ENCODE results near the gene LIMS3.
"Not testable (repeated sequence)": the region's sequence is repeated elsewhere in the genome, so short reads cannot be mapped to it uniquely, and the experiment has no call there.

Gene LIMS3, protein sequence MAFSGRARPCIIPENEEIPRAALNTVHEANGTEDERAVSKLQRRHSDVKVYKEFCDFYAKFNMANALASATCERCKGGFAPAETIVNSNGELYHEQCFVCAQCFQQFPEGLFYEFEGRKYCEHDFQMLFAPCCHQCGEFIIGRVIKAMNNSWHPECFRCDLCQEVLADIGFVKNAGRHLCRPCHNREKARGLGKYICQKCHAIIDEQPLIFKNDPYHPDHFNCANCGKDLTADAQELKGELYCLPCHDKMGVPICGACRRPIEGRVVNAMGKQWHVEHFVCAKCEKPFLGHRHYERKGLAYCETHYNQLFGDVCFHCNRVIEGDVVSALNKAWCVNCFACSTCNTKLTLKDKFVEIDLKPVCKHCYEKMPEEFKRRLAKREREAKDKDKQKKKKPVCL

DNA sequence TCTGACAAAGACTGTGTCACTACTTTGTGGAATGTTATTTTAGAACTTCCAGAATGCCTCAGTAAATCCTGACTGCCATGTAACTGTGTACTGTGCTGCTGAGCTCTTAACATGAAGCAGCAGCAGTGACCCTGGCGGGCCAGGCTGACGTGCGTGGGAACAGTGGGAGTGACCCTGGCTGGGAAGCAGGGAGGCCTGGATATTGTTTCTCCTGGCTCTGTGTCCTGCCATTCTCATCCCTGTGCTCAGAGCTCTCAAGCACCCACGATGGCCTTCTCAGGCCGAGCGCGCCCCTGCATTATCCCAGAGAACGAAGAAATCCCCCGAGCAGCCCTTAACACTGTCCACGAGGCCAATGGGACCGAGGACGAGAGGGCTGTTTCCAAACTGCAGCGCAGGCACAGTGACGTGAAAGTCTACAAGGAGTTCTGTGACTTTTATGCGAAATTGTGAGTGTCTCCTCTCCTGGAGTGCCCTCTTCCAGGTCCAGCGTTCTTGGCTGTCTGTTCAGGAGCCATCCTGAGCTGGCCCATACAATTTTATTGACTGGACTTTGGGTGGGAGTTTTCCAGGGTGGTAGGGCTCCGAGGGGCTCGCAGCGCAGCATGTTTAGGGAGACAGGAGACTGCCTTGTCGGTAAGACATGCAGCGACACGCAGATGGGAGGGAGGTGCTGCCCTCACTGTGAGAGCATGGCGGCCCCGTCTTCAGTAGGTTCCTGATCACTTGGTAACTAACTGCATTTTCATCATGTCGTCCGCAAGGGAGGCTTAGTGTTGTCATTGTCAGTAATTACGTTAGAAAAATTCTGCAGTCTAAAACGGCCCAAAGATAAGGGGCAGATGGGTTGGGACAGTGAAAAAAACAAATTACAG, at the start of gene LIMS3:
Gene LIMS3 (plus strand): TSS at position 227 of the 875 bp plus-strand sequence. CDS start 41 bp downstream, at position 268.
- DNase-seq = not testable (repeated sequence)

DNA sequence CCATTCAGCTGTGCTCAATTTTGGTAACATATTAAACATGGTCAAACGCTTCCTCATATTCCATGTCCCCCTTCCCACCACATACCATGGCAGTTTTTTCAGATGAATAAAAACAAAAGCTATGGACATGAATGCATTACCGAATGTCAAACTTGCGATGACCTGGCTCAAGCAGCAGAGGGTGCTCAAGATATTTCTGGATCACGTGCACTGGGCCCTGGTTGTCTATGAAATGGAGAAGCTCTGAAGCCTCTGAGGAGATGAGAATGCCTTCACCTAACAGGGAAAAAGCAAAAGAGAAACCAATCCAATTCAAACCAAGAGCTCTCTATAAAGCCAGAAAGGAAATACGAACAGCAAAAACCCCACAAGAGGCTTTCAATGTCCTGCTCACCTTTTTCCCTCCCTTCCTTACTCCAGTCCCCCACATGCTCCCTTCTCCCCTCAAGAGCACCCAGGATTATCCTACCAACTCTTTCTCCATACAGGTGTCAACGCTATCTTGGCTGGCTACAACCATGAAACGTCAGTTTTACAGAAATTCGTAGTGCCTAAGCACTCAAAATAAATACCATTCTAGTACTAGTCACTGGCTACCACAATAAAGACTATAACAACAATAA, 27.2 kb upstream of the LIMS3 start:
- not testable (repeated sequence) for DNase-seq

DNA sequence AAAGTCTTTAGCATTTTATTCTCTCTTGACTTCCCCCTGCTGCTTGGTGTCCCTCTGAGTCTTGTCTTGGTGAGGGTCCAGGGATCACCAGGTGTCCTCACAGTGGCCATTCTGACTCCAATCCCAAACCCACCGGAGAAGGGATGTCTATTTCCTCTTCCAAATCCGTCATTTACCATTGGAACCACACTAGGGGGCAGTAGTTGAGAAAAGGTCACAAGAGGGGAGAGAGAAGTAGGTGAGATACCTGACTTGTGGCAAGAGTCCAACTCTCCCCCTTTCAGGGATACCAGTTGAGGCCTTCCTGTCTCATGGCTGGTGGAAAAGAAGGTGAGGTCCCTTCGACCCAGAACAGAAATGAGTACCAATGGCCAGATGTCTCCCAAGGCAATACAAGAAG, 21.9 kb upstream of the LIMS3 start:
- not testable (repeated sequence) for DNase-seq

DNA sequence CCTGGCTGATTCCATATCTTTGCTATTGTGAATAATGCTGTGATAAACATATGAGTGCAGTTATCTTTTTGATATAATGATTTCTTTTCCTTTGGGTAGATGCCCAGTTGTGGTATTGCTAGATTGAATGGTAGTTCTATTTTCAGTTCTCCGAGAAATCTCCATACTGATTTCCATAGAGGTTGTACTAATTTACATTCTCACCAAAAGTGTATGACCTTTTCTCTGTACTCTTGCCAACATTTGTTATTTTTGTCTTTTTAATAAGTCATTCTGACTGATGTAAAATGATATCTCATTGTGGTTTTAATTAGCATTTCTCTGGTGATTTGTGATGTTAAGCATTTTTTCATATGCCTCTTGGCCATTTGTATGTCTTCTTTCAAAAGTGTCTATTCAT, 16.4 kb upstream of the LIMS3 start:
- DNase-seq = not testable (repeated sequence)

DNA sequence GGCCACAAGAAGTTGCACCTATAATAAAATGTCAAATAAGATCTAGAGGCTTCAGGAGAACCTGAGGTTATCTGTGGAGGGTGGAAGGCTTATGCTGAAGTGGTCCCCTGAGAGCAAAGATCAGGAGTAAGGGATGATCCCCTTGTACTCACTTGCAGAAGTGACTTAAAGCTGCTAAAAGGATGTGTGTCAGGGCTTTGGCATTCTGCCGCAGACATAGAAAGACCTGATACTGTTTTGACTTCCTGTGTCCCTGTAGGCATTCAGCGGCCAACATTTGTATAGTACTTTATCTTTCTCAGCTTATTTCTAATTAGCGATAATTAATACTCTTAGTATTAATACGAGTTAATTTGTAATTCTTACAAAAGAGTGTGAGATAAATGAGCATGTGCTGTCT, 10.1 kb upstream of the LIMS3 start:
- not testable (repeated sequence) for DNase-seq

DNA sequence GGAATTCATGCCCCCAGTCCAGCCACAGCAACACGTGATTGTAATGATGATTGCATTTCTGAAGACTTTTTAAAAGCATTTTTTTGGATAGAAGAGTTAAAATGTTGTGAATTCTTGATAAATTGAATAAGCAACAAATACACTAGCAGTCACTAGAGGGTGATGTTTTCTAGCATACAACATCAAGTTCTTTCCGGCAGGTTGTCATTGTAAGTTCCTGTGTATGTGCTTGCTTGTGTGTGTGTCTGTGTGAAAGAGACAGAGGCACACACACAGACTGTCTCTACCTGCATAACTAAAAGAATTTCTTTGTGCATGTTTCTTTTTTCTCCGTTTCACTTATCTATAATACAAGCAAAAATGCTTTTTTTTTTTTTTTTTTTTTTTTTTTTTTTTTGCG, 8.6 kb upstream of the LIMS3 start:
- not testable (repeated sequence) for DNase-seq

DNA sequence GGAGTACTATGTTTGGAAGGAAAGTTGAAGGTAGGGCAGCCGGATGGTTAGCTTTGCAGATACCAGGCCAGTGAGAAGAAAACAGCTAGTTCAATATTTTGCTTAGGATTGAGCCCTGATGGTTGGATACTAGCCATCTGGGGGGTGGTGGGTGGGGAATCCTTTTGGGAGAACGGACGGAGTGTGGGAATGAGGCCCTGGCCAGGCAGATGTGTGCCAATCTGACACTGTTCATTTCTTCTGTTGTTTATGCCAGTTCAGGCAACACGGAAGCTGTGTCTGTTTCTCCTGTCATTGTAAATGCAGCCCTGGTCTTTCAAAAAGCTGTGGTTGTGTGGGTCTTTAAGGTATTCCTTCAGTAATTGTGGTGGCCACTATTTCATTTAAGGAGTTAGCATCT, 7.5 kb upstream of the LIMS3 start:
- not testable (repeated sequence) for DNase-seq

DNA sequence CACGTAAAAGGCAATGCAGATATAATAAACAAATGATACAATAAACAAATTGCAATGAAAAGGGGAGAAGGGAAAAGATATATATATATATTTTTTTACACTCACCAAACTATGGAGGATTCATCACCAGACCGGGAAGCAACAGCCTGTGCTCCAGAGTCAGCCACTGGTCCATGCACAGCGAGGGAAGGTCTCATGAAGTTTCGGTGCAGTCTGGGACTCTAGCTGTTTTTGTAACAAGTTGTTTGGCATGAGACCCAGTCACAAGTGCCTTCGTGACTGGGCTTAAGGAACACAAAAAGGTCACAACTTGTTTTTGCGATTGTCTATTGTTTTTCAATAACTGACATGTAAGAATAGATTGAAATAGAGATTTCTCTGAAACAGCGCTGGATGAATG, 4.8 kb upstream of the LIMS3 start:
- not testable (repeated sequence) for DNase-seq

DNA sequence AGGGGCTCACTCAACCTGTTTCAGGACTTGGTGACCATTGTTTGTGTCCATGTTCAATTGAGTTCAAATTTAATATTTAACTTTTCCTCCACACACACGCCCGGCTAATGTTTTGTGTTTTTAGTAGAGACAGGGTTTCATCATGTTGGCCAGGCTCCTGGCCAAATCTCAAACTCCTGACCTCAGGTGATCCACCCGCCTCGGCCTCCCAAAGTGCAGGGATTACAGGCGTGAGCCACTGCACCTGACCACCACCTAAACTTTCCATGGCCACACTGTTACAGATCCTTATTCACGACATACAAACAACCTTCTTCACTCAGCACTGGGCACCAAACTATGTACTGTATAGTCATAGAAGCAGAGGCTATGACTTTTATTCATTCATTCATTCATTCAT, 4.3 kb upstream of the LIMS3 start:
- DNase-seq = not testable (repeated sequence)

DNA sequence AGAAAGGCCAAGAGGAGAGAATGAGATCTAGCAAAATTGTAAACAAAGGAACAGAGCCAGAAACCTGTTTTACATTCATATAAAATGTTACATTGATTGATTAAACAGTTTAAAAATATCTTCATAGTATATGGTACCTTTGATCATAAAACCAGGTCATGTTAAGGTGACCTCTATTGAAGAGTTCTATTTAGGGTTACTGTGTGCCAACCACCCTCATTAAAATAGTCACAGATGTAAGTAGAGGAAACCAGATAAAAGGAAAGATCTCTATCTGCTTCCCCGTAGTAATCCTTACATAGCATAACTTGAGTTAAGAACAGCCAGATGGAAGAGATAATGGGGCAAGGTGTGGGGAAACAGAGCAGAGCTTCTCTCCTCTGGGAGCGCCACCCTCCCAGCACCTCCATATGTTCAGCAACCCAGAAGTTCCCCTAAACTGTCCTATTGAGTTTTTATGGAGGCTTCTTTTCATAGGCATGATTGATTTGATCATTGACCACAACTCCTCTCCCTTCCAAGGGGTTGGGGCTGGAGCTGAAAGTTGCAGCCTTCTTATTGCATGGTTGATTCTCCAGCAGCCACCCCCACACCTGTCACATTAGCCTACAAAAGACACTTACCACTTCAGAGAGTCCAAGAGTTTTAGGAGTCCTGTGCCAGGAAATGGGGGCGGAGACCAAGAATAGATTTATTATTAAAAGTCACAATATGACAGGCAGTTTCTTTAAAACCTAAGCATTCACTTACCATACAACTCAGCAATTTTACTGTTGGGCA, 3.2 kb upstream of the LIMS3 start:
- not testable (repeated sequence) for DNase-seq

DNA sequence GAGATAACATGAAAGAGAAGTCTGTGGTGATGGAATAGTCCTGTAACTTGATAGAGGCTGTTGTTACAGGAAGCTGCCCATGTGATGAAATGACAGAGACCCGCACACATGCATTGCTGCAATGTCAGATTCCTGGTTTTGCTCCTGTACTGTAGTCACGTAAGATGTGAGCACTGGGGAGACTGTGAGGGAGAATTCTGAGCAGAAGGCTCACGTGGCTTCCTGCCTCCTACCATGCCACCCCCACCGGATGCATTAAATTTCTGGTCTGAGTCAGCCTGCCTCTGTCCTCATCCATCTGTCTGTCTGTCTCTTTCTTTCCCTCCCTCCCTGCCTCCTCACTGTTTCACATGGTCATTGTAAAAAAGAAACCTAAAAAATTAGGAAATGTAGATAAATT, 2.3 kb upstream of the LIMS3 start:
- not testable (repeated sequence) for DNase-seq

DNA sequence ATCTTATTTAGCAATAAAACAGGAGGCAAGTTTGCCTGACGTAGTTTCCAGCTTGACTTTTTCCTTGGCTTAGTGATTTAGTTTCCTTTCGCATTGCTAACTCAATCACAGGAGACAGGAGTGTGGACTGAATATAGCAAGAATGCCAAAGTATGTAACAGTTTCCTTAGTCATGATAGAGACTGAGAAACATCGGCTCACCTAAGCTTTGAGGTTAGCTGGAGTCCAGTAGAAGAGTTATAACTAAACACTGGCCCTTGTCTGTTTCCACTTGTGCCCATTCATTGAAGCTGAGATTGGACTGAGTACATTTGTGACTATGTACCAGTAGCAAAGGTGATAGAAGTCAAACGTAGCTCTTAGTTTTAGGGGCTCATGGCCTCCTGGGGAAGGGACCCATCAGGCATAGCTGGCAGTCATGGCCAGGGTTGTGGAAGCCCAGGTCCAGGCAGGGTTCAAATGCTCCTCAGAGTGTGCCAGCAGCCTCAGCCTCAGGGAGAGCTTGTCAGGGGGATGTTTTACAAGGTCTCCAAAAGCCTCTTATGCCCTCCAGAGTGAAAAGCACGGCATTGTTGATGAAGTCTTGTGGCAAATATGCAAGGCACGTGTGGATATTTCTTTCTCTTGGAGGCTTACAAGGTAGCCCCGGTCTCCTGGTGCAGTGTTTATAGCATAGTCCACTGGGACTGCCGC, 573 bp upstream of the LIMS3 start:
- DNase-seq = not testable (repeated sequence)

DNA sequence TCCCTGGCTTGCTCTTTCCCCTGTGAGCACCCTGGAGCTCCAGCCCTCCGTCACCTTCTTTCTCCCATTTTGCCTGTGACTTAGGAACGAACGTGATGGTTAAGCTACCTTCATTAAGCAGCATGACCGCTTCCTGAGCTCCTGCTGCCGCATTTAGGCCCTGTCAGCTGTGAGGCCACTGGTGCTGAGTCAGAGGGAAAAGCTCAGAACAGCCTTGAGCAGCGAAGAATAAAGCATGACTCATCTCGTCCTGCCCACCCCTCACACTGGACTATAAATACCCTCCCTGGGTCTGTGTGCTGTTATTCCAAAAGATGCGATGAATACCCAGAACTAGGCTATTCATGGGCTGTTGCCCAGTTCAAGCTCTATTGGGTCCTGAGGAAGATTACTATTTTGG, 7.3 kb downstream of the LIMS3 start:
- not testable (repeated sequence) for DNase-seq

DNA sequence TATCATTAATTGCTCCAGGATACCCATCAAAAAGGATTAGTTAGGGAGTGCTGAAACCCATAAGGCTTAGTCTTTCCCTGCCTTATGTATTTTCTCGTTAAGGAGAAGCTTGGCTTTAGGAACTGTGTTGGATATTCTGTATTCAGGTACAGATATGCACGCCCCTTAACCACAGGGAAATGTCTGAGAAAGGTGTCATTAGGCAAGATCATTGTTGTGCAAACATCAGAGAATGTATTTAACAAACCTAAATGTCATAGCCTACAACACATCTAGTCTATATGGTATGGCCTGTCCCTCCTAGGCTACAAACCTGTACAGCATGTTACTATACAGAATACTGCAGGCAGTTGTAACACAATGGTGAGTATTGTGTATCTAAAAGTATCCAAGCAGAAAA, 10.1 kb downstream of the LIMS3 start:
- not testable (repeated sequence) for DNase-seq

DNA sequence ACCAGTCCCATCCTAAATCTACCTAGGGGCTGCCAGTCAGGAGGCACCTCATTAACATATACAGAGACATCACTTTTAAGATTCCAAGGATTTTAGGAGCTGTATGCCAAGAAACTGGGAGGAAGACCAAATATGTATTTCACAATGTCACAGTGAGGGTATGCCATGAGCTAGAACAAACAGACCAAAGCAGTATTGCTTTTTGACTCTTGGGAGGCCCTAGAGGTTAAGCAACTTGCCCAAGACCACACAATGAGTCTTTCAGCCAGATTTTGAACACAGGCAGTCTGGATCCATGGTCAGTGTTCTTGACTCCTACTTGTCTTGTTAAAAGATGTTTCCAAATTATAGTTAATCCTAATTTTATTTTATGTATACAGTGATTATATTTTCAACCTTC, 12.3 kb downstream of the LIMS3 start:
- DNase-seq = not testable (repeated sequence)

DNA sequence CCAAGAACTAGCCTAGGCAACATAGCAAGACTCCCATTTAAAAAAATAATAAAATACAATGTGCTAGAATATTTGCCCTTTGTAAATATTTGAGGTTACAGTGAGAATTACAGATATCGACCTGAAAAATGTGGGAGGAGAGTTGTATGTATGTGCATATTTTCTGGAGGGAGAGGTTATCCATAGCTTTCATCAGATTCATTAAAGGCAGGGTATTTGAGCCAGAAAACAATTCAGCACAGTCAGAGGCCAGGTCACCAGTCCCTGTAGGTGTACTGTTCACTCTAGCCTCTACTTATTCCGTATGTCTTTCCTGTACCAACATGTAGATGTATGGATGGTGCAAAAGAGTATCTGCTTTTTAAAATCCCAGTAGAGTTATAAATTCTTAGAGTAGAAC, 15.4 kb downstream of the LIMS3 start:
- not testable (repeated sequence) for DNase-seq

DNA sequence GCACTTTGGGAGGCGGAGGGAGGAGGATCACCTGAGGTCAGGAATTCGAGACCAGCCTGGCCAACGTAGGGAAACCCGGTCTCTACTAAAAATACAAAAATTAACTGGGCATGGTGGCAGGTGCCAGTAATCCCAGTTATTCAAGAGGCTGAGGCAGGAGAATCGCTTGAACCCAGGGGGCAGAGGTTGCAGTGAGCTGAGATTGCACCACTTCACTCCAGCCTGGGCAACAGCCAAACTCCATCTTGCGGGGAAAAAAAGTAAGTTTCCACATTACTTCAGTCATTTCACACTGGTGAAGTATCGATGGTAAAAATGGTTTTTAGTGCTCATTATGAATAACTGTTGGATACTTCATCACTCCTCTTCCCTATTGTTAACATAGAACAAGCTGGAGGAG, 16.1 kb downstream of the LIMS3 start:
- not testable (repeated sequence) for DNase-seq

DNA sequence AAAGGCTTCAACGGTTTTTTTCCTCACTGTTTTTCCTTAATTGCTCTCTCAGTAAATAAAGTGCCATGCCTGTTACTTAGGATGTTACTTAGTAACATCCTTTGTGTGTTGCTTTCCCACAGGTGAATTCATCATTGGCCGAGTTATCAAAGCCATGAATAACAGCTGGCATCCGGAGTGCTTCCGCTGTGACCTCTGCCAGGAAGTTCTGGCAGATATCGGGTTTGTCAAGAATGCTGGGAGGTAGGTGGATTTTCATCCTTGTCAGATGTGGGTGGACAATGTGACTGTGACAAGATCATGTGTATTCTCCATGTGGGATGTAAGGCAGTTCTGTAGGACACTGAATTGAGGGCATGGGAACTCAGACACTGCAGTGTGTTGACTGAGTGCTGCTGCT, 17.3 kb downstream of the LIMS3 start:
- DNase-seq = not testable (repeated sequence)

DNA sequence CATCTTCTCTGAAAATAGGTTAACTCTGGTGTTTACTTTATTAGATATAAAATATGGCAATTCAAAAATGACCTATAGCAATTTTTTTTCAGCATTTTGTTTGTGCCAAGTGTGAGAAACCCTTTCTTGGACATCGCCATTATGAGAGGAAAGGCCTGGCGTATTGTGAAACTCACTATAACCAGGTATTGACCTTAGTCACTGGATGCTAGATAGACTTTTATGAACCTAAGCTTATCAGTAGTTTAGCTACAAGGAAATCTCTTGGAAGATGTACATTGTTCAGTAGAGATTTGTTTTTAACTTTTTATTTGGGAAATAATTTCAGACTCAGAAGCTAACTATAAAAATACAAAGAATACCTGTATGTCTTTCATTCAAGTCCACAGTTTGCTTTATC, 21.7 kb downstream of the LIMS3 start:
- not testable (repeated sequence) for DNase-seq

DNA sequence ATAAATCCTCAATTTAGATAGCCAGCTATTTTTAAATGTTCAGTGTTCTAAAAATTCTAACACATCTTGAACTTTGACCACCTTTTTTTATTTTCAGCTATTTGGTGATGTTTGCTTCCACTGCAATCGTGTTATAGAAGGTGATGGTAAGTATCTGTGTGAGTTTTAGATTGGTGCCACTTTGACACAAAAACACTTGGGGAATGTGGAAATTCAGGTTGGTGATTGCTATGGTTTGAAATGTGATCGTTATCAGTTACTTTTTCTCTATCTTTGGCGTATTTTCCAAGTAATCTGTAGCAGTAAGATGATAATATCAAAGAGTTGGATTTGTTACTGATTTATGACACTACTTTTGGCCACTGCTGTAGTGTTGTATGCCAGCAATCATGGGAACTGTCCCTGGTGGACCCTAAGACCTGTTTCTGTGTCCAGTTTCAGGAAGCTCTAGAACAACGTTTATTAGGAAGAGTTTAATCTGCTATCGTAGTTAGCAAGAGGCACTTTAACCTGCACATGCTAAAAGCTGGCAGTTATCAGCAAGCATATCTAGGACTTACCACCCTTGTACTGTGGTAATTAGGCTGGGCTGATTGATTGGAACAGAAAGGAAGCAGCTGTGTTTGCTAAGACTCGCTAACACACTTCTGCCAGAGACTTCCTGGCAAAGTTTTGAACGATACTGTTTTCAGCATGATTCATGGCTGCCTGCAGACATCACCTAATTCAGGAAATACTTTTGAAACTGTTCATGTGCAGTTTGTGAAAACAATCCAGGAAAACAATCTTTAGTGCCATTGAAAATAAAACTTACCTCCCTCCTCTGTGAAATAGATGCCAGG, 23.3 kb downstream of the LIMS3 start:
- DNase-seq = not testable (repeated sequence)

DNA sequence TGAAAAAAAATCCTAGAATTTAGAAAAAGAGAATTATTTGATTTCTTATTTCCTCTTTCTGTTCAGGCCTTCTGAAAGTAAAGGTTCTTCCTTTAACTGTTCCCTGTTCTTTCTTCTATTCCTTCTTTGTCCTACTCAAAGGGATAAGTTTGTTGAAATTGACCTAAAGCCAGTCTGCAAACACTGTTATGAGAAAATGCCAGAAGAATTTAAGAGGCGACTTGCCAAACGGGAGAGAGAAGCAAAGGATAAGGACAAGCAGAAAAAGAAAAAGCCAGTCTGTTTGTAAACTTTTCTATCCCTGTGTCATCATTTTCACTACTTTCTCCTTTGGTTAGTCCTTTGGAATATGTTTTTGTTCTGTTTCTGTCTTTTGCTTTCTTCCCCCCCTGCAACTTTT, 26.0 kb downstream of the LIMS3 start:
- not testable (repeated sequence) for DNase-seq

Measured in stimulated activated CD4-positive, alpha-beta T cell treated with anti-CD3 and anti-CD28 coated beads, Interleukin-4, amount 100 ng/mL, for 24 hours (primary cell).